ENCODE measurements around the gene CCNI2. TPM values are rescaled to one million over a fixed set of nuclear protein-coding genes. Genes with fewer than 3 reads are reported as not detected.

Gene CCNI2, protein sequence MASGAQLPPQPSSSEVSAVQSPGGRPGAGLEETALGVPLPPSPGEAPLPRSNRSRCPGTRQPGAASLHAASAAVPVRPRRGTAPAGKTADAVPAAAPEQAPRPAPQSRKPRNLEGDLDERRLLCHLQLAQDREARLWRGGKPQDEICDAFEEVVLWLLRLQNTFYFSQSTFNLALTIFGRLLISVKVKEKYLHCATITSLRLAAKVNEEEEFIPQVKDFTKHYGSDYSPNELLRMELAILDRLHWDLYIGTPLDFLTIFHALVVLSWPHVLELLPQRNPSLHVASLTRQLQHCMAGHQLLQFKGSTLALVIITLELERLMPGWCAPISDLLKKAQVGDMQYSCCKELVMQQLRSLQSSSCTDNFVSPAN
- 10 to 100 TPM; 12.5 to 13.0 TPM for total RNA-seq
- polyA plus RNA-seq: 1 to 10 TPM in 1 of 2 donors, under 1 TPM in 1; 0.86 to 3.1 TPM

DNA sequence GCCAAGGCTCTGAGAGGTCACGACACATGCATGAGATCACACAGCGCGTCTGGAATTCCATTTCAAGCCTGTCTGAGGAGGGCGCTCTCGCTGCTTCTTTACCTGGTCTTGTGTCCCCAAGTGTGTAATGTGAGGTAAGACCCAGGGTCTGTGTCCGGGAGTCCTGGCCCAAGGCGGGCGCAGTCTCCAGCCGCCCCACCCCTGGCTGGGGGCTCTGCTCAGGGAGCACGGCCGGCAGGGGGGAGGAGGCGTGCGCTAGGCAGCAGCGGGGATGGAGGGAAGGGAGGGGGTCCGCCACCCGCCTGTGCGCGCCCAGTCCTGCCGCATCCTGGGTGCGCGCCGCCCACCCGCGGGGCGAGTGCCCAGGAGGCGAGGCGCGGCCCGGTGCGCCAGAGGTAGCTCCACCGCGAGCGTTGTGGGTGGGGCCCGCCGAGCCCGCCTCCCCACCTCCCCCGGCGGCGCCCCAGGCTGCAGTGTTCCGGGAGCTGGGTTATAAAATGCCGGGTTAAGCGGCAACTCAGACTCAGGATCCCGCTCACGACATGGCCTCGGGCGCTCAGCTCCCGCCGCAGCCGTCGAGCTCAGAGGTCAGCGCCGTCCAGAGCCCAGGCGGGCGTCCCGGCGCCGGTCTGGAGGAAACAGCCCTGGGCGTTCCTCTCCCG, at the start of gene CCNI2:
TSS of gene CCNI2 (plus strand) at position 473 of the 662 bp plus-strand sequence. CDS start at position 543, 70 bp downstream.
- CTCF ChIA-PET (ENCODE audit: partially characterized antibody): interaction anchor here (0.6 to 3.2 kb wide), 15 partner anchors 9 to 256 kb away, joined by 3 to 55 read pairs (median 4); partner anchors contain the start of genes IRF1 and KIF3A
- H3K27me3 Mint-ChIP-seq: no peaks in the 10 kb centered on the region
- Histone ChIP-seq H3K4me3 (ENCODE audit: low read length in 2 of 2) (peak within 1 kb of the TSS in 1 of 2 donors; percentile 58), H3K36me3 (ENCODE audit: insufficient read depth, low read length) (no peaks in the 10 kb centered on the region), H3K9me3 (ENCODE audit: control insufficient read depth in 1 of 2, low read length in 2 of 2) (no peaks in the 10 kb centered on the region), H3K27ac (ENCODE audit: low read depth, low read length) (peak within 1 kb of the TSS; percentile 61), H3K27me3 (ENCODE audit: insufficient read depth, low read length) (no peaks in the 10 kb centered on the region), H3K4me1 (ENCODE audit: insufficient read depth, low read length) (peaks cover 7% of the 10 kb centered on the region)
- no peaks in the 10 kb centered on the region for H3K9me3 Mint-ChIP-seq
- H3K27ac Mint-ChIP-seq: peak within 1 kb of the TSS; percentile 74 to 89 (median 79)
- peak; percentile 71 to 76 (median 73) for DNase-seq
- intact Hi-C loops (cut with micrococcal nuclease): loop anchor here (1.0 to 5.0 kb wide), 4 partner anchors 10 to 120 kb away; partner anchors contain the start of genes GDF9, KIF3A, SEPTIN8 and UQCRQ
- POLR2A ChIA-PET (ENCODE audit: partially characterized antibody): interaction anchor here (0.6 to 5.8 kb wide), 27 partner anchors 9 to 1991 kb away, joined by 3 to 91 read pairs (median 4); partner anchors contain the start of genes AFF4, CAMLG, GDF9 and HSPA4
- peaks cover 8 to 28% (median 15%) of the 10 kb centered on the region in 4 donors for H3K4me1 Mint-ChIP-seq
- H3K4me3 Mint-ChIP-seq: peak within 1 kb of the TSS; percentile 78 to 87 (median 85)
- H3K36me3 Mint-ChIP-seq: peaks cover under 1 to 10% of the 10 kb centered on the region in 2 donors

DNA sequence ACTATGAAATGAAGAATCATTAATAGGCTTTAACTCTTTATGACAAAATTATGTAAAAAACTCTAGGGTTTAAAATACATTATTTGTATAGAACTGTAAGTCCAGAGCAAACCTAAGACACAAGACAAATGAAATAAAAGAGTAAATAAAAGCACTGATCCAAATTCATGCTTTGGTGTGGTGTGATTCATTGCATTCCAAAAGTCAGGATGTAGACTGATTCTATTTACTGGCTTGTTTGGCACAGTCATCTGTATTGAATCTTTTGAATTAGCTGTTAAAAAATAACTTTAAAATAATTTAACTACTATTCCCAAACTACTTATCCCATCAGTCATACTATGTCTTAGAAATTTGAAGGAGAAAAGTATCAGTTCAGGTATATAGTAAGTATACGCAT, 42.4 kb upstream of the CCNI2 start:
- no peak overlapping the region for H3K27ac ChIP-seq (ENCODE audit: low read depth, low read length)
- no peak overlapping the region for H3K4me3 Mint-ChIP-seq
- ChIA-PET CTCF (ENCODE audit: partially characterized antibody) (no interaction called here), POLR2A (ENCODE audit: partially characterized antibody) (no interaction called here)
- peaks cover 0 to 1% (median 0%) of the 10 kb centered on the region in 8 donors for H3K9me3 Mint-ChIP-seq
- H3K4me3 ChIP-seq (ENCODE audit: low read length in 2 of 2): no peak overlapping the region
- no peaks in the 10 kb centered on the region for H3K4me1 ChIP-seq (ENCODE audit: insufficient read depth, low read length)
- no peaks in the 10 kb centered on the region for H3K27me3 Mint-ChIP-seq
- H3K36me3 ChIP-seq (ENCODE audit: insufficient read depth, low read length): peaks cover 10% of the 10 kb centered on the region
- no peak for DNase-seq
- intact Hi-C loops (cut with micrococcal nuclease): no loop called here
- no peaks in the 10 kb centered on the region for H3K9me3 ChIP-seq (ENCODE audit: control insufficient read depth in 1 of 2, low read length in 2 of 2)
- no peak overlapping the region for H3K27ac Mint-ChIP-seq
- H3K27me3 ChIP-seq (ENCODE audit: insufficient read depth, low read length): no peaks in the 10 kb centered on the region
- H3K4me1 Mint-ChIP-seq: peaks cover 0 to 1% (median 0%) of the 10 kb centered on the region in 4 donors
- H3K36me3 Mint-ChIP-seq: peaks cover 34 to 48% of the 10 kb centered on the region in 2 donors

DNA sequence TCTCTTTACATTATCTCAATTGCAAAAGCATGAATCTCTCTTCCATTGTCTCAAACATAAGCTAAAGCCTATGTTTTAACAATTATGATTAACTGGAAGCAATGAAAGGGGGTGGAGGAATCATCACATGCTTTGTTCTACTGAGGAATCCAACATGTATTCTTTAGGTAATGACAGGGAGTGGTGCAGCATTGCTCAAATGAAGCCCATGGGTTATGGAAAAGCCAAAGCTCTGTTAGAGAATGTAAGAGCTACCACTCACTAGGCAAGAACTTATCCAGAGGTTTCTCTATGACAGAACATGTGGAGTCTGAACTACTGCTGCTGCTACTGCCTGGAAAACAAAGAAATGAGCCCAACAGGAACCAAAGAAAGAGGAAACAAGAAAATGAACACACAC, 38.6 kb upstream of the CCNI2 start:
- Histone ChIP-seq H3K27me3 (ENCODE audit: insufficient read depth, low read length) (no peaks in the 10 kb centered on the region), H3K36me3 (ENCODE audit: insufficient read depth, low read length) (peaks cover 3% of the 10 kb centered on the region), H3K4me1 (ENCODE audit: insufficient read depth, low read length) (no peaks in the 10 kb centered on the region), H3K27ac (ENCODE audit: low read depth, low read length) (no peak overlapping the region), H3K9me3 (ENCODE audit: control insufficient read depth in 1 of 2, low read length in 2 of 2) (no peaks in the 10 kb centered on the region), H3K4me3 (ENCODE audit: low read length in 2 of 2) (no peak overlapping the region)
- H3K27ac Mint-ChIP-seq: no peak overlapping the region
- H3K9me3 Mint-ChIP-seq: peaks cover 0 to 1% (median 0%) of the 10 kb centered on the region in 8 donors
- no peak overlapping the region for H3K4me3 Mint-ChIP-seq
- H3K36me3 Mint-ChIP-seq: peaks cover 22 to 29% of the 10 kb centered on the region in 2 donors
- ChIA-PET POLR2A (ENCODE audit: partially characterized antibody) (no interaction called here), CTCF (ENCODE audit: partially characterized antibody) (interaction anchor here (1.0 kb wide), 2 partner anchors 29 to 181 kb away, joined by 3 to 9 read pairs; partner anchors contain the start of gene KIF3A)
- peaks cover 0 to 2% (median 0%) of the 10 kb centered on the region in 4 donors for H3K4me1 Mint-ChIP-seq
- no peak for DNase-seq
- intact Hi-C loops (cut with micrococcal nuclease): no loop called here
- H3K27me3 Mint-ChIP-seq: no peaks in the 10 kb centered on the region

DNA sequence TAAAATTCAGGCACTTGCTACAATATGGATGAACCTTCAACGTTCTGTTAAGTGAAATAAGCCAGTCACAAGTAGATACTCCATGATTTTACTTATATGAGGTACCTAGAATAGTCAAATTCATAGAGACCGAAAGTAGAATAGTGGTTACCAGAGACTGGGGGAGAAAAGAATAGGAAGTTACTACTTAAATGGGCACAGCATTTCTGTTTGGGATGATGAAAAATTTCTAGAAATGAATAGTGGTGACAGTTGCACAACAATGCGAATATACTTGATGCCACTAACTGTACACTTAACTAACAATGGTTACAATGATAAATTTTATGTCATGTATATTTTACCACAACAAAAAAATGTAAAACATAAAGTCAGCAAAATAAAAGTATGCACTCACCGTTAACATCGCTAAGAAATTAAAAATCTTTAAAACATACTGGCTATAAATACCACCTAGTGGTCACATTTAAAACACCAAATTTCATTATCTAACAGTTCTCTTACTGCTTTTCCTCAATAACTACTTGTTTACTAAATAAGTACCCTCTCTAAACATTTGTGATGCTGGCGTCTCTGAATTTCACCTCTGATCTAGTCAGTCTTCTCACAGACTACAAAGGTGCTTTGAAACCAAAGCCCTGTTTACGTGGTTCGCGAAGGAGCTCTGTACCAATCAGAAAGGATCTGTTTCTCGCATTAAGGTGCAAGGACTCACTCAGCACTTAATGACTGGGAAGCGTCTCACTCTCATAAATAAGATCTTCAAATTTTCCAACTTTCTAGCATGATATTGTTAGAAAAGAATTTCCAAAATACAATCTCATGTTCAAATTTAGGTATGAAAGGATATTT, 32.5 kb upstream of the CCNI2 start:
- Mint-ChIP-seq H3K36me3 (peaks cover 15 to 26% of the 10 kb centered on the region in 2 donors), H3K4me1 (peaks cover 7 to 10% (median 8%) of the 10 kb centered on the region in 4 donors), H3K9me3 (no peaks in the 10 kb centered on the region), H3K4me3 (peak overlapping the region in 3 of 8 donors; percentile 43 to 63 (median 53)), H3K27me3 (no peaks in the 10 kb centered on the region), H3K27ac (no peak overlapping the region)
- Histone ChIP-seq H3K4me3 (ENCODE audit: low read length in 2 of 2) (no peak overlapping the region), H3K36me3 (ENCODE audit: insufficient read depth, low read length) (no peaks in the 10 kb centered on the region), H3K27me3 (ENCODE audit: insufficient read depth, low read length) (no peaks in the 10 kb centered on the region), H3K27ac (ENCODE audit: low read depth, low read length) (no peak overlapping the region), H3K4me1 (ENCODE audit: insufficient read depth, low read length) (no peaks in the 10 kb centered on the region), H3K9me3 (ENCODE audit: control insufficient read depth in 1 of 2, low read length in 2 of 2) (no peaks in the 10 kb centered on the region)
- ChIA-PET CTCF (ENCODE audit: partially characterized antibody) (interaction anchor here (0.9 to 2.4 kb wide), 9 partner anchors 11 to 328 kb away, joined by 3 to 11 read pairs (median 5); partner anchors contain the start of genes CCNI2, IL13 and KIF3A), POLR2A (ENCODE audit: partially characterized antibody) (no interaction called here)
- peak in 4 of 5 donors; percentile 16 to 27 (median 22) for DNase-seq
- intact Hi-C loops (cut with micrococcal nuclease): loop anchor here (1.0 kb wide), 2 partner anchors 188 to 328 kb away; no protein-coding TSS in a partner anchor

DNA sequence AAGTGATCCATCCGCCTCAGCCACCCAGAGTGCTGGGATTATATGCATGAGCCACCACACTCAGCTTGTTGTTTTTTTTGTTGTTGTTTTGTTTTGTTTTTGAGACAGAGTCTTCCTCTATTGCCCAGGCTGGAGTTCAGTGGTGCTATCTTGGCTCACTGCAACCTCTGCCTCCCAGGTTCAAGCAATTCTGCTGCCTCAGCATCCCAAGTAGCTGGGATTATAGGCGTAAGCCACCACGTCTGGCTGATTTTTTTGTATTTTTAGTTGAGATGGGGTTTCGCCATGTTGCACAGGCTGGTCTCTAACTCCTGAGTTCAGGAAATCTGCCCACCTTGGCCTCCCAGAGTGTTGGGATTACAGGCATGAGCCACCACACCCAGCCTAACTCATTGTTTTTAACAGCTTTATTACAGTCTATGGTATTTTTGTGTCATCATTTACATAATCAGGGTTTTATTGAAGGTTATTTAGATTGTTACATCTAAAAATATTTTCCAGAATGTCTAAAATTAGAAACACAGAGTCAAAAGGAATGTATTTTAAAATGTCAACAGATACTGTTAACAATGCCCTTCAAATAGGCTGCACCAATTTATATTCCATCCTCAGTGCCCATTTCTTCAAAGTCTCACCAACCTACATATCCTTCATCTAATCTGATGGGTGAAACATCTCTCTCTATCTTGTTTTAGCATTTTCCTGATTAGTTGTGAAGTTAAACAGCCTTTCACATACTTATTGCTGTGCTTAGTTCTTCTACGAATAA, 28.5 kb upstream of the CCNI2 start:
- Histone ChIP-seq H3K27ac (ENCODE audit: low read depth, low read length) (no peak overlapping the region), H3K36me3 (ENCODE audit: insufficient read depth, low read length) (peaks cover 6% of the 10 kb centered on the region), H3K4me1 (ENCODE audit: insufficient read depth, low read length) (no peaks in the 10 kb centered on the region), H3K4me3 (ENCODE audit: low read length in 2 of 2) (no peak overlapping the region), H3K27me3 (ENCODE audit: insufficient read depth, low read length) (no peaks in the 10 kb centered on the region), H3K9me3 (ENCODE audit: control insufficient read depth in 1 of 2, low read length in 2 of 2) (no peaks in the 10 kb centered on the region)
- POLR2A ChIA-PET (ENCODE audit: partially characterized antibody): no interaction called here
- Mint-ChIP-seq H3K27ac (peak overlapping the region in 2 of 7 donors; percentile 2 to 31), H3K9me3 (no peaks in the 10 kb centered on the region), H3K27me3 (no peaks in the 10 kb centered on the region), H3K36me3 (peaks cover 15 to 25% of the 10 kb centered on the region in 2 donors), H3K4me1 (peaks cover 7 to 10% (median 7%) of the 10 kb centered on the region in 4 donors), H3K4me3 (no peak overlapping the region)
- no peak for DNase-seq
- CTCF ChIA-PET (ENCODE audit: partially characterized antibody): interaction anchor here (3.3 kb wide), 1 partner anchor 192 kb away, joined by 12 read pairs; no protein-coding TSS in a partner anchor
- intact Hi-C loops (cut with micrococcal nuclease): no loop called here

DNA sequence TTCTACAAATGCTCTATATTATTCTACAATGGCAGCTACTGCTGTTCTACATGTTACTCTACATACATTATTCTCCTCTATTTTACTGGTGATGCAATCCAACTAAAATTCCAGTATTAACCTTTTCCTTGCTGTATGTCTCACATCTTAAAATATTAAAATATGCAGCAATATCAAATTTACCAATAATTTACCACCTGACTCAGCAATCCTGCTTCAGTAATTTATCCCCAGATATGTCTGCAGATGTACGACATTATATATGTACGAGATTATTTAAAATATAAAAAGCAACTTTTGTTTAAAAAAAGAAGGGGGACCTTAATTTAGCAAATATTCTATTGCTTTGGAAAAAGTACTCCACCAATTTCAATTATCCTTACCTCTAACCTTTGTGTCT, 21.5 kb upstream of the CCNI2 start:
- no peaks in the 10 kb centered on the region for H3K4me1 ChIP-seq (ENCODE audit: insufficient read depth, low read length)
- H3K4me3 Mint-ChIP-seq: no peak overlapping the region
- no peak overlapping the region for H3K4me3 ChIP-seq (ENCODE audit: low read length in 2 of 2)
- no peaks in the 10 kb centered on the region for H3K9me3 Mint-ChIP-seq
- H3K27me3 ChIP-seq (ENCODE audit: insufficient read depth, low read length): no peaks in the 10 kb centered on the region
- peaks cover 2 to 9% (median 7%) of the 10 kb centered on the region in 4 donors for H3K4me1 Mint-ChIP-seq
- H3K27me3 Mint-ChIP-seq: no peaks in the 10 kb centered on the region
- CTCF ChIA-PET (ENCODE audit: partially characterized antibody): interaction anchor here (0.8 to 0.9 kb wide), 2 partner anchors 11 to 18 kb away, joined by 3 to 5 read pairs; partner anchors contain the start of gene KIF3A
- no peak for DNase-seq
- POLR2A ChIA-PET (ENCODE audit: partially characterized antibody): no interaction called here
- H3K36me3 ChIP-seq (ENCODE audit: insufficient read depth, low read length): peaks cover 6% of the 10 kb centered on the region
- intact Hi-C loops (cut with micrococcal nuclease): no loop called here
- H3K9me3 ChIP-seq (ENCODE audit: control insufficient read depth in 1 of 2, low read length in 2 of 2): no peaks in the 10 kb centered on the region
- H3K36me3 Mint-ChIP-seq: peaks cover 34 to 36% of the 10 kb centered on the region in 2 donors
- H3K27ac ChIP-seq (ENCODE audit: low read depth, low read length): no peak overlapping the region
- H3K27ac Mint-ChIP-seq: no peak overlapping the region

All from CD4-positive, alpha-beta memory T cell (primary cell).